NK-92 (cell line): ENCODE data around the gene NLE1.
"Not testable (repeated sequence)": the region's sequence is repeated elsewhere in the genome, so short reads cannot be mapped to it uniquely, and the experiment has no call there.

Experiments used
- DNase-seq: peaks from one replicate; lab custom pipeline; 2025; ENCODE audit not compliant: unreplicated experiment; lab: John Stamatoyannopoulos, UW

The NLE1 gene

GRCh38 chr17:35129973-35130351, 12.1 kb downstream of the NLE1 start:
- DNase-seq = no peak

- no peak for DNase-seq
Measured at GRCh38 chr17:35129154-35129972, 12.7 kb downstream of the NLE1 start.

GRCh38 chr17:35127751-35128514, 14.2 kb downstream of the NLE1 start:
- no peak for DNase-seq

- DNase-seq = no peak
Measured at GRCh38 chr17:35121315-35121714, 20.8 kb downstream of the NLE1 start, which contains the start of gene FNDC8. Gene FNDC8 (plus strand): TSS chr17:35121615. CDS start chr17:35121694, 79 bp downstream.

GRCh38 chr17:35119370-35120165, 22.5 kb downstream of the NLE1 start, which contains the start of gene RAD51D:
Gene RAD51D (minus strand): TSS chr17:35119860. CDS start chr17:35119613, 247 bp downstream.
- DNase-seq = no peak

- DNase-seq = no peak
Measured at GRCh38 chr17:35117984-35118383, 24.1 kb downstream of the NLE1 start.

GRCh38 chr17:35116845-35117244, 25.3 kb downstream of the NLE1 start:
- DNase-seq = no peak

- DNase-seq = not testable (repeated sequence)
Measured at GRCh38 chr17:35110791-35111190, 31.3 kb downstream of the NLE1 start.

- DNase-seq = no peak
Measured at GRCh38 chr17:35104844-35105450, 37.2 kb downstream of the NLE1 start.

- no peak for DNase-seq
Measured at GRCh38 chr17:35103271-35103670, 38.8 kb downstream of the NLE1 start.

- DNase-seq = no peak
Measured at GRCh38 chr17:35101725-35102124, 40.4 kb downstream of the NLE1 start.

- no peak for DNase-seq
Measured at GRCh38 chr17:35101036-35101435, 41.1 kb downstream of the NLE1 start.

GRCh38 chr17:35099908-35100307, 42.2 kb downstream of the NLE1 start:
- no peak for DNase-seq

- DNase-seq = no peak
Measured at GRCh38 chr17:35097776-35098175, 44.3 kb downstream of the NLE1 start.

- no peak for DNase-seq
Measured at GRCh38 chr17:35095741-35096140, 46.4 kb downstream of the NLE1 start.

GRCh38 chr17:35094902-35095301, 47.2 kb downstream of the NLE1 start:
- no peak for DNase-seq

- not testable (repeated sequence) for DNase-seq
Measured at GRCh38 chr17:35090707-35091106, 51.4 kb downstream of the NLE1 start.

GRCh38 chr17:35089586-35090296, 52.4 kb downstream of the NLE1 start:
- no peak for DNase-seq

GRCh38 chr17:35088881-35089585, 53.1 kb downstream of the NLE1 start:
- DNase-seq = no peak
